Testis (tissue), 3 donors: Measurements from ENCODE around the gene PIP5KL1. TPM values are rescaled to one million over a fixed set of nuclear protein-coding genes. Genes with fewer than 3 reads are reported as not detected.

Experiments
- DNase-seq: peaks from one replicate; pipeline ENCODE4 v3.0.0-alpha.2; 2019
- H3K27ac ChIP-seq, 2 donors: fragments of 200-600 bp; sonication (generic); one replicate each; pipeline ENCODE4 v1.5.1; 2019
- H3K27me3 ChIP-seq: fragments of 200-600 bp; sonication (generic); one replicate; pipeline ENCODE4 v1.5.1; 2019
- H3K36me3 ChIP-seq: fragments of 200-600 bp; sonication (generic); one replicate; pipeline ENCODE4 v1.5.1; 2017; ENCODE audit warnings: low read depth; ENCODE audit errors: missing control alignments
- H3K4me1 ChIP-seq: fragments of 200-600 bp; sonication (generic); one replicate; pipeline ENCODE4 v1.5.1; 2019
- H3K4me3 ChIP-seq, 2 donors: fragments of 200-600 bp; sonication (generic); one replicate each; pipeline ENCODE4 v1.5.1; 2017 to 2019
- H3K9me3 ChIP-seq: fragments of 200-600 bp; sonication (generic); one replicate; pipeline ENCODE4 v1.5.1; 2017
- CTCF ChIP-seq, 3 experiments: fragments of 450-650 bp in 2 of 3; fragments of 200-600 bp in 1 of 3; sonication (generic) in 1 of 3; IDR thresholded peaks; one replicate each; pipeline ENCODE4 v1.5.1; 2016 to 2019; ENCODE audit warnings: antibody characterized with exemption in 3 of 3, mild to moderate bottlenecking in 2 of 3, moderate library complexity in 1 of 3
- POLR2A ChIP-seq: fragments of 450-650 bp; IDR thresholded peaks from one replicate; pipeline ENCODE4 v1.6.1; 2017; ENCODE audit warnings: antibody characterized with exemption, mild to moderate bottlenecking, moderate library complexity
- WGBS, 2 donors: methylation state at CpG; one replicate each; pipeline ENCODE4 v1.1.5; 2018; 5-methylcytosine and 5-hydroxymethylcytosine counted together
- intact Hi-C: fragments of 100-400 bp; cut with DNase I; formaldehyde crosslinking; loops from one replicate; pipeline ENCODE4 v1.15.1; 2023; ENCODE audit warnings: low total_unique reads
- polyA plus RNA-seq: library from polyadenylated mRNA; stranded (reverse); fragments of 350-450 nt; fragmentation: Illumina TruSeq; extraction: RNeasy Lipid Tissue Mini Kit (QIAGEN cat#74804); gene quantifications from one replicate; pipeline ENCODE4 v1.2.3, GENCODE V29; 2014; ENCODE audit warnings: low read depth, low replicate concordance; ENCODE audit not compliant: insufficient read depth
- total RNA-seq, 2 donors: library from RNA; depleted of rRNA; stranded (reverse); fragments of >200 nt; gene quantifications; one replicate each; pipeline ENCODE4 v1.2.3, GENCODE V29; 2016

Gene PIP5KL1
- total and polyA plus RNA-seq, 3 donors from 2014 or later, result 3.9 to 10.2 (median 8.4) TPM

- Histone ChIP-seq H3K9me3 (no peaks in the 10 kb centered on the region), H3K4me3 (no peak overlapping the region), H3K27me3 (no peaks in the 10 kb centered on the region), H3K36me3 (no peaks in the 10 kb centered on the region), H3K27ac (peak overlapping the region; percentile 37 to 65), H3K4me1 (peaks cover 96% of the 10 kb centered on the region)
- no peak for DNase-seq
- intact Hi-C loops, result no loop called here
- TF ChIP-seq POLR2A (no peak), CTCF (IDR thresholded peaks at IDR 0.05) (no peak)
- WGBS, 2 donors, result 33 to 50% methylated on average over 19 to 20 of the region's 20 CpGs
Observed at GRCh38 chr9:127971357-127972235, 41.0 kb upstream of the PIP5KL1 start.

- H3K27ac ChIP-seq, result peak overlapping the region in 1 of 2 donors; percentile 37
- TF ChIP-seq POLR2A (no peak), CTCF (IDR thresholded peaks at IDR 0.05) (no peak)
- peaks cover 96% of the 10 kb centered on the region for H3K4me1 ChIP-seq
- 66 to 77% methylated on average over 16 of the region's 16 CpGs for WGBS, 2 donors
- H3K27me3 ChIP-seq, result no peaks in the 10 kb centered on the region
- no peak for DNase-seq
- no peak overlapping the region for H3K4me3 ChIP-seq
- no peaks in the 10 kb centered on the region for H3K9me3 ChIP-seq
- H3K36me3 ChIP-seq, result no peaks in the 10 kb centered on the region
- intact Hi-C loops, result no loop called here
Observed at GRCh38 chr9:127970401-127971313, 40.1 kb upstream of the PIP5KL1 start.

- peak; percentile 87 for DNase-seq
- no peak overlapping the region for H3K4me3 ChIP-seq
- H3K4me1 ChIP-seq, result peaks cover 96% of the 10 kb centered on the region
- H3K27ac ChIP-seq, result peak overlapping the region; percentile 36 to 53
- intact Hi-C loops, result no loop called here
- no peaks in the 10 kb centered on the region for H3K36me3 ChIP-seq
- 34 to 65% methylated on average over 10 of the region's 10 CpGs for WGBS, 2 donors
- TF ChIP-seq POLR2A (no peak), CTCF (IDR thresholded peaks at IDR 0.05) (no peak)
- no peaks in the 10 kb centered on the region for H3K9me3 ChIP-seq
- H3K27me3 ChIP-seq, result no peaks in the 10 kb centered on the region
Observed at GRCh38 chr9:127968700-127969383, 38.3 kb upstream of the PIP5KL1 start.

- DNase-seq, result no peak
- 66 to 72% methylated on average over 2 to 3 of the region's 3 CpGs for WGBS, 2 donors
- Histone ChIP-seq H3K36me3 (no peaks in the 10 kb centered on the region), H3K27ac (peak overlapping the region; percentile 36 to 53), H3K9me3 (no peaks in the 10 kb centered on the region), H3K4me3 (no peak overlapping the region), H3K27me3 (no peaks in the 10 kb centered on the region), H3K4me1 (peaks cover 96% of the 10 kb centered on the region)
- intact Hi-C loops, result no loop called here
- TF ChIP-seq CTCF (IDR thresholded peaks at IDR 0.05), result no peak
- no peak for TF ChIP-seq POLR2A
Observed at GRCh38 chr9:127968042-127968441, 37.5 kb upstream of the PIP5KL1 start.
